GM19043 (cell line): ENCODE data around the gene TK1.
"Not testable (repeated sequence)": the region's sequence is repeated elsewhere in the genome, so short reads cannot be mapped to it uniquely, and the experiment has no call there.

Source experiments
- ATAC-seq: cut with Tn5 transposase; IDR thresholded peaks from one replicate; pipeline ENCODE4 v1.9.1; 2021; ENCODE audit warnings: low read depth; ENCODE audit not compliant: unreplicated experiment

Gene TK1

DNA sequence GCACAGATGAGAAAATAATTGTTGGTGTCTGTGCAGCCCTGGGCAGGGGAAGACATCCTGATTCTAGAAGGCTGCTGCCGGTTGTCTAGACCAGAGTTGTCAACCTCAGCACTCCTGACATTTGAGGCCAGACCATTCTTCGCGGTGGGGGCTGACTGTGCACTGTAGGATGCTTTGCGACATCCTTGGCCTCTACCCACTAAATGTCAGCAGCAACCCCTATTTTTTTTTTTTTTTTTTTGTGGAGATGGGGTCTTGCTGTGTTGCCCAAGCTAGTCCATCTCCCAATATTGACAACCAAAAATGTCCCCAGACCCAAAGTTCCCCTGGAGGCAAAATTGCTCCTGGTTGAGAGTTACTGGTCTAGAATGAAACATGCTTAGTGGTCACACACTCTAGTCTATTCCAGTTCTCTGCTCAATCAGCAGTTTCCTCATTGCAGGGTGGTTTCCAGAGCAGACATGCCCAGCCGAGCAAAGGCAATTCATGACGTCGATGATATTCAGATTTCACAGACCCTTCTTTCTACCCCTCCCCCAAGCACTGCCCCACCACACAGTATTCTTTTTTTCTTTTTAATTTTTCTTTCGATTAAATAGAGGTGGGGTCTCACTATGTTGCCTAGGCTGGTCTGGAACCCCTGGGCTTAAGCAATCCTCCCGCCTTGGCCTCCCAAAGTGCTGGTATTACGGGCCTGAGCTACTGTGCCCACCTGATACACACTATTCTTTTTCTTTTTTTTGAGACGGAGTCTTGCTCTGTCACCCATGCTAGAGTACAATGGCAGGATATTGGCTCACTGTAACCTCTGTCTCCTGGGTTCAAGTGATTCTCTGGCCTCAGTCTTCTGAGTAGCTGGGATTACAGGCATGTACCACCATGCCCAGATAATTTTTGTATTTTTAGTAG lies 31.7 kb downstream of the TK1 start:
- peak; percentile 51 for ATAC-seq

DNA sequence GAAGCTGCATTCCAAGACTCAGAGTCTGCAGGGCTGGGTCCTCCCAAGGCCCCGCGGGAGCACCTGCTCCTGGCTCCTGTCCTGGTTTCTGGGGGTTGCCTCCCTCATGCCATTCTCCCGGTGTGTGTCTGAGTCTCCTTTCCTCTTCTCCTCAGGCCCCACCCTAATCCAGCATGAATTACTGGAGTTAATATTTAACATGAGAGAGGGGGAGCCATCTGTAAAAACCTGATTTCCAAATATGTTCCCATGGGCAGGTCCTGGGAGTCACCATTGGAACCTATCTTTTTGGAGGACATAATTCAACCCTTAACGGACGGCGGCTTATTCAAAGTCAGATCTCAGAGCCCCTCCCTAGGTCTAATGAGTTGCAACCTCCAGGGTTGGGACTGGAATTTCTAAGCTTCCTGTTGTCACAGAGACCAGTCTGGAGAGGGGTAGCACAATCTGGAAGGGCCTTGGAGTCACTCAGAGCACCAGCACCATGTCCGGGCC lies 35.3 kb downstream of the TK1 start:
- no peak for ATAC-seq

DNA sequence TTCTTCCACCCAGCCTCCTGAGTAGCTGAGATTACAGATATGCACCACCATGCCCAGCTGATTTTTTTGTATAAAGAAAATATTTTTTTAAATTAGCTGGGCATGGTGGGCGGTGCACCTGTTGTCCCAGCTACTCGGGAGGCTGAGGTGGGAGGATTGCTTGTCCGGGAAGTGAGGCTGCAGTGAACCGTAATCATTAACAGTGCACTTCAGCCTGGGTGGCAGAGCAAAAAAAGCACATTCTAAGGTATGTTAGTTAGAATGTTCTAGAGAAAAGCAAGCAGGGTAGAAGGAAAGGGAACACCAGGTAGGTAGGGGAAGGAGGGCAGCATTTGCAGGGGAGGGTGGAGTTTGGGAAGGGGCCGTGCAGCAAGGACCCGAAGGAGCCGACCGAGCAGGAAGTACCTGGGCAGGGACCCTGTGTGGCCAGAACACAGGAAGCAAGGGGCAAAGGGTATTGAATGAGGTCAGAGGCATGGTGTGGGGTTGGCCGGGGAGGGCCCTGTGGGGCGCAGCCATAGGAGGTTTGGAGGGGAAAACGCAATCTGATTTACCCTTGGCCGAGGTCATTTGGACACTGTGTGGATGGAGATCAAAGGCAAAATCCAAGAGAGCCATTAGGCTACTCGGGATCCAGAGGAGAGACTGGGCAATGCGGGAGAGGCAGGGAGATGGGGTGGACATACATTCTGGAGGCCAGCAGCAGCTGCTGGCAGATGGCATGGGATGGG lies 38.4 kb downstream of the TK1 start:
- no peak for ATAC-seq

DNA sequence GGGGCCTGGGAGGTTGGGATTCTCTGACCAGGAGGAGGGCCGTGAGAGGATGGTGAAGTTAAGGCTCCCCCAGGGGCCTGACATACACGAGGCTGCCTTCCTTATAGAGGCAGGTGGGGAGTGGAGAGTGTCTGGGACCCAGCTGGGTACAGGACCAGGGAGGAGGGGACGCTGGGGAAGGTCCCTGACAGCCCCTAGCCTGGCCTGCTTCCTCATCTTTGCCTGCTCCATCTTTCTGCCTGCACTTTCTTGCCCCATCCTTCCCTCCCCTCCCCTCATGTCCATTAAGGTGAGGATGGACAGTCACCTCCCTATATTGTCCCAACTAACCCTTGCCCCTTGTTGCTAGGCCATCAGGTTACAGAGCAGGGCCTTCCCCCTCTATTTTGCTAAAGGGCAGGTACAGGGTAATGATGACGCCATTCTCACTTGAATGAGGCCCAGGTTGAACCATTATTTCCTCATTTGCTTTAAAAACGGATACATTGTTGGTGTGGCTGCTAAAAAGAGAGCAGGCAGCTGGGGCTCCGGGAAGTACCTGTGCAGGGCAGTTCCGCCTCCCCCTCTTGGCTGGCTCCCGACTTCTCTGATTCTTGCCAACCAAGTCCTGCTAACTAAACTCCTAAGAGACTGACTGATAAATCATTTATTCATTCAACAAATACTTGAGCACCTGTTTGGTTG lies 39.4 kb downstream of the TK1 start:
- no peak for ATAC-seq

DNA sequence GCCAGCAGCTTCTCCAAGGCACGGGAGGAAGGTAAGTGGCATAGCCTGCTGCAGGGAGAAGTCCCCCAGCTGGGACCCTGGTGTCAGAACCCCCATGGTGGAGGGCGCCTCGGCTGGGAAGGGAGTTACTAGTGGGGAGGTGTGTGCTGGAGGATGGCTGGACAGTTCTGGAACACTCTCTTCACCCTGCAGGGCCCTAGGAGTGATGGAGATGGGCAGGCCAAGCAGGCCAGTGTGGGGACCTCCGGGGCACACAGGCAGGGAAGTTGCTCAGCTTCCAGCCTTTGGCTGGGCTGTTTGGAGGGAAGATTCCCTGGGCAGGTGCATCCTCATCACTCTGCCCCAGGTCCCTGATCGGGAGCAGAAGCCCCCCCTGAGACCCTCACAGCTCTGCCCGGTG lies 40.0 kb downstream of the TK1 start:
- ATAC-seq: no peak

DNA sequence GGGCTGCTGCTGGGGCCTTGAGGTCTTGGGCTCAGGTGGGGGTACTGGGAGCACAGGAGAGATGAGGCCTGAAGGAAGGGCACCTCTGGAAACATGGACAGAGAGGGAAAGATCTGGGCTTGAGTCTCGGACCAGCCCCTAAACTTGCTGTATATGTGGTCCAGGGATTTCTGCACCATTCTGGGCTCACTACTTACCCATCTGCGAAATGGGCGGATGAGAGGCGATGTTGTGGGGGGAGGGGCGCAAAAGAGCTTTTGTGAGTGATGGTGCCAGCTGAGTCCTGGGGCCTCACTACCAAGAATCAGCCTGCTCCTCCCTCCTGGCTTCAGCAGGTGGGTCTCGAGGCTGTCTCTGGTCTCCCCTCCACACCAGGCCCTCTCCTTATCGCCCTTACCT lies 40.4 kb downstream of the TK1 start:
- ATAC-seq: no peak

DNA sequence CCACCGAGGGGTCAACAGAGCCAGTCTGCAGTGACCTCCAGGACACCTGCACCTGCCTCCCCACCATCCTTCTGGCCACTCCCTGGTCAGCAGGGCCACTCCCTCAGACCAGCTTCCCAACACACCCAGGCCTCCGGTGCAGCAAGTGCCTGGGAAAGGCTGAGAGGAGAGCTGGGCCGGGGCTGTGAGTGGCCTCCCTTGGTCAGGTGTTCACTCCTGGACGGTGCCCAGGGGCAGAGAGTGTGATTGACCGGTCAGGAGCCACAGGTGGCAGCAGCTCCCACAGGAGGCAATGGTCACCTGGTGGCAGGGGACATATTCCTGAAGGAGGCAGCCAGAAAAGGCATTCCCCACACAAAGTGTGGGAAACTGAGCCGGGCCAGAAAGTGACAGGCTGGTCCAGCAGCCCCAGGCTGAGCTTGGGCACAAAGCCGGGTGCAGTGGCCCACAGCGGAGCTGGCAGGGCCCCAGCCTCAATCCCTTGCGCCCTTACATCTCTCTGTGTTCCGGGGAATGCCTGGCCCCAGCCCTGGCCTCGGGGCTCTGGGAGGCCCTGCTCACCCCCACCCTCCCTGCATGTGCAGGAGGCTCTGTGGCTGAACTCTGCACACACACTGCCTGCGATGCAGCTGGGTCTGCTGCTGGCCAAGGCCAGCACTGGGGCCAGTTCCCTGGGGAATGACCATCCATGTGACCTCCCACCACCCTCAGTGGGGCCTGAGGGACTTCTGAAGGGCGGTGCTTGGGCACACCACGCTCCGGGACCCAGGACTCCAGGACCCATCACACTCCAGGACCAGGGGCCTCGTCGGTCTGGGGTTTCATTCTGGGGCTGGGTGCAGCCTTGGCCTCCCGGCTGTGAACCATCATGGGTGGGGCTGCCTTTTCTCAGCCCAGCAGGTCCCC lies 41.9 kb downstream of the TK1 start:
- ATAC-seq: no peak

DNA sequence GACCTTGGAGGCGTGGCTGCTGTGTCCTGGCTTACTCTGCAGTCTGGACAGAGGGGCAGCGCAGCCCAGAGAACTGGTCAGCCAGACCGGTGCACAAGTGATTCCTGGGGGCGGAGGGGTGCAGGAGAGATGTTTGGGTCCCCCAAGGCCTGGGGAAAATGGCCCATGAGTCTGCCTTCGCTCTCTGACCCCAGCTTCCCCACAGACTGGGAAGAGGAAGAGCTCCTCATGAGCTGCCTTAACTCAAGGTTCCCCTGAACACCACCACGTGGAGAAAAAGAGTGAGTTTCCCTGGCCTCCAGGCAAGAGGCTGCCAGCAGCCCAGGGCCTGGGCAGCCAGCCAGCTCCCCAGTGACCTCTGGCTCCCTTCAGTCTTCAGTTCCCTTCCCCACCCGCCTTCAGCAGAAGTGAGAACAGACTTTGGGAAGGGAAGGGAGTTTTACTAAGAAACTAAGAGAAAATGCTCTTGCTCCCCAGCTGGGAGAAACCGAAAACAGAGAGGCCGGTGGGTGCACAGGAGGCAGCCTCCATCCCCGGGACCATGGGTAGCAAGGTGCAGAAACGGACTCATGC lies 42.6 kb downstream of the TK1 start:
- ATAC-seq: no peak

DNA sequence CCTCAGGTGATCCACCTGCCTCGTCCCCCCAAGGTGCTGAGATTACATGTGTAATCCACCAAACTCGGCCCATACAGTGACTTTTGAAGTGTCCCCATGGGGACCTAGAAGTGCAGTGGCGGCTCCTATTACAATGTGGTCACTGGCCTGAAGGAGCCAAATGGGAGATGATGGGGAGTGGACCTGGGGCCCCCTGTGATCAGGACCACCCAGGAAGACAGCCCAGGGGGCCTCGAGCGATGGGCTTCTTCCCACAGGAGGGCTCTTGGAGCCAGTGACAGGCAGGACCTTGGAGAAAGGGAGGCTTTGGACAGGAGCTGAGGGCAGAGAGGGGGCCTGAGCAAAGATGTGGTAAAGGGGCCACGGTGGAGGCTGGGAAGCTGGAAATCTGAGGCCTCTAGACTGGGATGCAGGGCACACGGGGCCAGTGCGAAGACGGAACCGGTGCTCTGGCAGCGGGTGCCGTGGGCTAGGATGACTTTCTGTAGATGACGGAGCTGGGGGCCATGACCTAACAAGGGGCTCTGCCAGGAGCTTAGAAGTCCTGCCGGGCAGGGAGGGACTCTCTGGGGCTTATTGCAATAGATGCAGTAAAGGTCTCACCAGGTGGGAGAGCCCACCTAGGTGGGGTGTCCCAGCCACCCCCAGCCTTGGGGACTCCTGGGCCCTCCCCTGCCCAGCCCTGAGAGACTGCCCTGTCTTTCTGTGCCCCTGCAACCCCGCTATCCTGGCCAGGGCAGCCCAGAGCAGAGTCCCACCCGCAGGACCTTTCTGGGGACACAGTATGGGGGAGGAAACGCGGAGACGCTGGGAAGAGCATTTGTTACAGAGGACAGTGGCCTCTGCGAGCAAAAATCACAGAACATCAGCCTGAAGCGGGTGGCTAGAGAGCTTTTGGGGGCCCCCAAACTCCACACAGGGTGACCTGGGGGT lies 43.4 kb downstream of the TK1 start:
- no peak for ATAC-seq

DNA sequence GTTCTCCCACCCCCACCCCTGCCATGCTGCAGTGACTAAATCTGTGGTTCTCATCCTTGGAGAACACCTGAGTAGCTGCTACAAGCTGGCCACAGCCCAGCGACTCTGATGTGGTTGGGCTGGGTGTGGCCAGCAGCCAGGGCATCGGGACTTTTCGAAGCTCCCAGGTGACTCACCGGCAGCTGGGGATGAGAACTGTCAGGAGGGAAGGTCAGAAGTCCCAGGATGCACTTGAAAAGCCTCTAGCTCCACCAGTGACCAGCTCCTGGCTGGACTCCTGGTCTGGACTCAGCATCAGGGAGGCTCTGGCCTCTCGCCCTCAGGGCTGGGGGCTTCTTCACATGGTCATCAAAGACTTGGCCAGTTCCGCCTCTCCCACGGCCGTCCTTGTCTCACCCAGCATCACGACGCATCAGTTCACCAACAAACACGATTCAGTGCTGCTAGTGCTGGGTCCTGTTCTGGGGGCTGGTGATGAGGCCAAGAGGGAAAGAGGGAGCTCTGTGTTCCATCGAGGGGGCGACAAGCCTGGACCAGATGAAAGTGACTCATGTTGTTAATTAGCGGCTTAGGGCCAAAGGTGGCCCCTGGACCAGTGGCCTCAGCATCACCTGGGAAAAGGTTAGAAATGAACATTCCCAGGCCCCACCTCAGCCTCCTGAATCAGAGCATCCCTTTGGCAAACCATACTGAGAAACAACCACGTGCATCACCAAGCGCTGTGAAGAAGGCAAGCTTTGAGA lies 44.6 kb downstream of the TK1 start:
- no peak for ATAC-seq

DNA sequence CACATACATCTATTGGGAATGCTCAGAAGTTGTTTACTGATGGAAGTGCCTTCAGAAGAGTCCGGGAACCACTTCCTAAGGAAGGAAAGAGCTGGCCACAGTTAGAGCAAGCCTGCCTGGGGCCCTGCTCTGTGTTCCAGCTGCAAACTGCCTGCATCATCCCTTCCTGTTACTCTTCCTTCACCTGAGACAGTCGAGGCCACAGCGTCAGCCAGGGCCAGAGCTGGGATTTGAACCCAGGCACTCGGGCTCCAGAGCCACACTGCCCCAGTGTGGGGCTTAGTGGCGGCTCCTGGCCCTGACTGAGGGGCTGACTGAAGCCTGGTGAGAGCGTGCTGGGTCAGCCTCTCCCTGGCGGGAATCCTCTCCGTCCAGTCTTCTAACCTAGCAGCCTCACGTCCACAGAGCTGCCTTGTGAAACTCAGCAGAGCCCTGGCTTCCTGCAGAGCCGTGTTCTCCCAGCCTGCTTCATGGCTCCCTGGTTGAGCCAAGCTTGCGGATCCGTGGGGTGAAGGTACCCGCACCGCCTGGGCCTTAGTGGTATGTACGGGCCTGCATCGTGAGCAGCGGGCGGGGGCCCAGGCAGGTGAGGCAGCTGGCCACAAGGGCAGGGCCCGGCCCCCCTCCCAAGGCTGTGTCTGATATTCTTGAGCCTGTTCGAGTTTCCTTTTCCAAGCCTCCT lies 45.3 kb downstream of the TK1 start:
- no peak for ATAC-seq

DNA sequence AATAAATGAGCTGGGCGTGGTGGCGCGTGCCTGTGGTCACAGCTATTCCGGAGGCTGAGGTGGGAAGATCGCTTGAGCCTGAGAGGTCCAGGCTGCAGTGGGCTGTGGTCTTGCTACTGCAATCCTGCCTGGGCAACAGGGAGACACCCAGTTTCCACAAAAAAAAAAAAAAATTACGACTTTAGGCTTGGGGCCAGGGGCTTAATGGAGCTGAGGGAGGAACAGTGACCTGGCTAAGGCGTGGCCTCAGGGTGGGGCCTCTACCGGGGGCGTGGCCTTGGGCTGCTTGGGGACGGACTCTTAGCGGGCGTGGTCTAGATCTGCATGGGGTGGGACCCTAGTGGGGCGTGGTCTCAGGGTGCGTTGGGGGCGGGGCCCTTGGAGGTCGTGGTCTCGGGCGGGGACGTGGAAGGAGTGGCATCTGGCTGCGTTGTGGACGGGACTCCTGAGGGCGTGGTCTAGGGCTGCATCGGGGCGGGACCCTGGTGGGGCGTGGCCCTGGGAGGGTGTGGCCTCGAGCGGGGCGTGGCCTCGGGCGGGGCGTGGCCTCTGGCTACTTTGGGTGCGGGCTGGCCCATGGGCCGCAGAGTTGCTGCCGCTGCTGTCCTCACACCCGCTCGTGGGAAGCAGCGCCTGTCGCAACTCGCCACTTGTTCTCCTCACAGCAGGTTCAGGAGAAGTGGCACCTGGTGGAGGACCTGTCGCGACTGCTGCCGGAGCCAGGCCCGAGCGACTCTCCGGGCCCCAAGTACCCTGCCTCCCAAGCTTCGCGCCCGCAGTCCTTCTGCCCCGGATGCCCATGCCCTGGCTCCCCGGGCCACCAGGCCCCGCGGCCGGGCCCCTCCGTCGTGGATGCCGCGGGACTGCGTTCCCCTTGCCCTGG lies 46.4 kb downstream of the TK1 start:
- peak; percentile 75 for ATAC-seq

DNA sequence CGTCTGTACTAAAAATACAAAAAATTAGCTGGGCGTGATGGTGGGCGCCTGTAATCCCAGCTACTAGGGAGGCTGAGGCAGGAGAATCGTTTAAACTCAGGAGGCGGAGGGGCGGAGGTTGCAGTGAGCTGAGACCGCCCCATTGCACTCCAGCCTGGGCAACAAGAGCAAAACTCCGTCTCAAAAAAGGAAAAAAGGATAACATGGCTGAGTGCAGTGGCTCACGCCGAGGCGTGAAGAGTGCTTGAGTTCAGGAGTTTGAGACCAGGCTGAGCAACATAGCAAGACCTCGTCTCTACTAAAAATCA lies 47.0 kb downstream of the TK1 start:
- not testable (repeated sequence) for ATAC-seq

DNA sequence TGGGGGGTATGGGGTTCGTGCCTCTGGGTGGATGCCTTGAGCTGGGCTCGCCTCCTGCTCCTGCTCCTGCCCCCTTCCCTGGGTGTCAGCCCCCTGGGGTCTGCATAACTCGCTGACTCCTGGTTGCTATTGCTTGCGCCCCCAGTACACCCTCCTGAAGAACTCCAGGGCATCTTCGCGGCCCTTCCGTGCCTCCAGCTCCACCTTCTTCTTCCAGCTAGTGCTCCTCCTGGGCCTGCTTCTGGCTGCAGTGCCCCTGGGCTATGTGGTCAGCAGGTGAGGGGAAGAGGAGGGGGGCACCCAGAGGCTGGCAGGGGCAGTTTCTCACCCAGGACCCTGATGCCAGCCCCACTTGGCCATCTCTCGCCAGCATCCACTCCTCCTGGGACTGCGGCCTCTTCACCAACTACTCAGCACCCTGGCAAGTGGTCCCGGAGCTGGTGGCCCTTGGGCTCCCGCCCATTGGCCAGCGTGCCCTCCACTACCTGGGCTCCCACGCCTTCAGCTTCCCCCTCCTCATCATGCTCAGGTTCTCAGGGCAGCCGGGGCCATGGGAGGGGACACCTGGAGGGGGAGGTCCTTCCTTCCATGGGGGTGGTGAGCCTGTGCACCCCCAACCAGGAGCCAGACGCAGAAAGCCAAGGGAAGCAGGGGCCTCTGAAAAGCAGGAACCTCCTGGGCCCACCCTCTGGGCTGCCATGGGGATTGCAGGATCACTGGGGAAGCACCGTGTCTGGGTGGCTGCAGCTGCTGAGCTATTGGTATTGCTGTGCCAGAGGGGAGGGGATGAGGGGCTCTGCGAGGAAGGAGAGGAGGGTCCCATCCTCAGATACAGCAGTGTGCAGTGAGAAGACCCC lies 48.4 kb downstream of the TK1 start:
- ATAC-seq: no peak

DNA sequence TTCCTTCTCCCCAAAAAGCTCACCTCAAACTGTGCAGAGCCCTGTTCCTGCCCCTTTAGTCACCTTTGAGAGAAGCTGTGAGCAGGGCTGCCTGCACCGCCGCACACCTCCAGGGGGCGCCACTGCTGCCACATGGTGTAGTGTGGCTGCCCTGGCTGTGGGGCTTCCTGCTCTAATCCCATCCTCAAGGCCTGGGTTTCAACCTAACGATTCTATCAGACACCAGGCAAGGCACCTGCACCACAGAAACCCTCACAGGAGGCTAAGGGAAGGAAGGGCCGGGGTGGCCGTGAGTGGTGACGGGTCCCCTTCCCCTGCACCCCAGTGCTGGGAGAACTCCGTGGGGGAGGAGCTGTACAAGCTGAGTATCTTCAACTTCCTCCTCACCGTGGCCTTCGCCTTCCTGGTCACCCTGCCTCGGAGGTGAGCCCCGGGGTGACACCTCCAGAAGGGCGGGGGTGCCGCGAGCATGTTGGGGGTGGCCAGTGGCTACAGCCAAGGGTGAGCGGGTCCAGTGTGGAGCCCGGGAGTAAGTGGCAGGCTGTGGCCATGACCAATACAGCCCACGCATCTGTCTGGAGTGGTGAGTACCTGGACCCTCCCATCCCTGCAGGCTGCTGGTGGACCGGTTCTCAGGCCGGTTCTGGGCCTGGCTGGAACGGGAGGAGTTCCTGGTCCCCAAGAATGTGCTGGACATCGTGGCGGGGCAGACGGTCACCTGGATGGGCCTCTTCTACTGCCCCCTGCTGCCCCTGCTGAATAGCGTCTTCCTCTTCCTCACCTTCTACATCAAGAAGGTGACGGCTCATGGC lies 49.3 kb downstream of the TK1 start:
- ATAC-seq: no peak
